Measurements from ENCODE around the gene JMJD1C.

DNA sequence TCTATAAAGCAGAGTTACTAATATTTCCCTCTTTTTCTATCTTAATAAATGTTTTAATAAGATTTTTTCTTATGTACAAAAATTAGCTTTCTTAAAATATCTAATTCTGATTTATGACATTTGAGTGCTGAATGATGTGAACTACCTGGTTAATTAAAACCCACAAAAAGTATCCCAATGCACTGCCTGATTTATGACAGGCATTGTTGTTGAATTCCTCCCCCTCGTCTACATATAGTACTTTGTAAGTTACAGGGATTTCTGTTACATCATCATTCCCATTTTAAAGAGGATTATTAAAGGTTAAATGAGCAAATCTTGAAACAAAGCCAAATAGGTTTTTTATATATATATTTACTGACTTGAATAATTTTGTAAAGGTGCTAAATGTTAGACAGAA lies 241.5 kb downstream of the JMJD1C start:
- TF ChIP-seq CTCF (IDR thresholded peaks at IDR 0.05; ENCODE audit: insufficient read depth, low read length, poor library complexity, severe bottlenecking) (no peak), EZH2phosphoT487 (conservative IDR thresholded peaks at IDR 0.05; ENCODE audit: low read length) (no peak)

Data from SU-DHL-6 (cell line).